Measurements from ENCODE around the gene IGSF5. TPM values are rescaled to one million over a fixed set of nuclear protein-coding genes. Genes with fewer than 3 reads are reported as not detected.

IGSF5 gene
- total RNA-seq, 1 donor from 2014 or later, result not detected

DNA sequence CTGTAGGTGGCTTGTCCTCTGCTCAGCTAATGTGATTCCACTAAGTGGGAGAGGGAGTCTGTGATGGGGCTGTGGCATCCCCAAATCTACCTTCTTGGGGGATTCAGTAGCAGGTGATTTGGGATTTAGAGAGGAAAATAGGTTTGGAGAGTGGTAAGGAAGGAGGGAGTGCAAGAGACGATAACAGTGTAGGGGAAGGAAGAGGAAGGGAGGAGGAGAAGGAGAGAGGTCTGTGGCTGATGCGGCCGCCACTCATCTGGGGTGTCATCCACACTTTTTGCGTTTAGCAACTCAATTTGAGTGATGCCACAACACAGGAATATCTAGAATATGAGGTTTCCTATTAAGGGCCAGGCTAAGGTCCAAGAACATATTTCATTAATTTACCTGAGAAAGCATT lies 98.5 kb downstream of the IGSF5 start:
- Mint-ChIP-seq H3K27me3 (ENCODE audit: unreplicated experiment) (peaks cover 5% of the 10 kb centered on the region), H3K27ac (ENCODE audit: unreplicated experiment) (no peak overlapping the region), H3K9me3 (ENCODE audit: unreplicated experiment) (peaks cover 2% of the 10 kb centered on the region), H3K4me1 (ENCODE audit: low read depth, unreplicated experiment) (peaks cover 5% of the 10 kb centered on the region), H3K4me3 (ENCODE audit: unreplicated experiment) (no peak overlapping the region), H3K36me3 (ENCODE audit: unreplicated experiment) (no peaks in the 10 kb centered on the region)
- no peak for DNase-seq
- TF ChIP-seq, protein P1, sequence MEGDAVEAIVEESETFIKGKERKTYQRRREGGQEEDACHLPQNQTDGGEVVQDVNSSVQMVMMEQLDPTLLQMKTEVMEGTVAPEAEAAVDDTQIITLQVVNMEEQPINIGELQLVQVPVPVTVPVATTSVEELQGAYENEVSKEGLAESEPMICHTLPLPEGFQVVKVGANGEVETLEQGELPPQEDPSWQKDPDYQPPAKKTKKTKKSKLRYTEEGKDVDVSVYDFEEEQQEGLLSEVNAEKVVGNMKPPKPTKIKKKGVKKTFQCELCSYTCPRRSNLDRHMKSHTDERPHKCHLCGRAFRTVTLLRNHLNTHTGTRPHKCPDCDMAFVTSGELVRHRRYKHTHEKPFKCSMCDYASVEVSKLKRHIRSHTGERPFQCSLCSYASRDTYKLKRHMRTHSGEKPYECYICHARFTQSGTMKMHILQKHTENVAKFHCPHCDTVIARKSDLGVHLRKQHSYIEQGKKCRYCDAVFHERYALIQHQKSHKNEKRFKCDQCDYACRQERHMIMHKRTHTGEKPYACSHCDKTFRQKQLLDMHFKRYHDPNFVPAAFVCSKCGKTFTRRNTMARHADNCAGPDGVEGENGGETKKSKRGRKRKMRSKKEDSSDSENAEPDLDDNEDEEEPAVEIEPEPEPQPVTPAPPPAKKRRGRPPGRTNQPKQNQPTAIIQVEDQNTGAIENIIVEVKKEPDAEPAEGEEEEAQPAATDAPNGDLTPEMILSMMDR (IDR thresholded peaks at IDR 0.05; ENCODE audit: partially characterized antibody, unreplicated experiment), result no peak

DNA sequence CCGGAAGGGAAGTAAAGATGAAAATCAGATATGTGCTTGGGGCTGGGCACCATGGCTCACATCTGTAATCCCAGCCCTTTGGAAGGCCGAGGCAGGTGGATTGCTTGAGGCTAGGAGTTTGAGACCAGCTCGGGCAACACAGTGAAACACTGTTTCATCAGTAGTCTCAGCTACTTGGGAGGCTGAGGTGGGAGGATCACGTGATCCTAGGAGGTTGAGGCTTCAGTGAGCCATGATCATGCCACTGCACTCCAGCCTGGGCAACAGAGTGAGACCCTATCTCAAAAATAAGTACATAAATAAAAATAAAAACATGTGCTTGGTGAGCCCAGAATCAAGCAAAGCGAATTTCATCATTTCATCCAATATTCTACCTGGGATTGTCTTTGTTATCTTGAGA lies 98.9 kb downstream of the IGSF5 start:
- TF ChIP-seq, protein P1 (IDR thresholded peaks at IDR 0.05; ENCODE audit: partially characterized antibody, unreplicated experiment), result no peak
- Mint-ChIP-seq H3K36me3 (ENCODE audit: unreplicated experiment) (no peaks in the 10 kb centered on the region), H3K9me3 (ENCODE audit: unreplicated experiment) (peaks cover 2% of the 10 kb centered on the region), H3K4me1 (ENCODE audit: low read depth, unreplicated experiment) (peaks cover 5% of the 10 kb centered on the region), H3K27me3 (ENCODE audit: unreplicated experiment) (peaks cover 5% of the 10 kb centered on the region), H3K27ac (ENCODE audit: unreplicated experiment) (no peak overlapping the region), H3K4me3 (ENCODE audit: unreplicated experiment) (no peak overlapping the region)
- DNase-seq, result no peak

DNA sequence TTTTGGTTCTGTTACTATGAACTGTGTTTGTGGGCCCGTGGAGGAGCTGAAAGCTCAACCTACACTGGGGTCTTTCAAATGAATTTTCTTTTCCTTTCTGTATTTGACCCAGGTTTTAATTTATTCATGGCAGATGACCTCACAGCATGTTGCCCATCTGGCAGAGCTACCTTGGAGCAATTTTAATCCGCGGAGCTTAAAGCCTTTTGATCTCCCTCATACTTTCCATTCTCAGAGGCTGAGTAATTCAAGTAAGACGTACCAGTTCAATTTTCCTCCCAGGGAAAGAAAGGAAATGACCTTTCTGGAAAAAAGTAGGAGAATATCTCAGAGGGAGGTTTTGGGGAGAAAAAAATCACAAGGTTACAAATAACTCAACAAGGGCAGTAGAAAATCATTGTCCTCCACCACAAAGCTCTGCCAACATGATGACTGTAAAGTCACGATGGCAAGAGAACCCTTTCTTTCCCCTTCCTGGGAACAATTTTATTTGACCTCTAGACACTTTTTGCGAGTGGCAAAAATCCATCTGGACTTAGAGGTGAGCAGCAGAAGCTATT lies 100.7 kb downstream of the IGSF5 start:
- Mint-ChIP-seq H3K36me3 (ENCODE audit: unreplicated experiment) (no peaks in the 10 kb centered on the region), H3K4me1 (ENCODE audit: low read depth, unreplicated experiment) (peaks cover 5% of the 10 kb centered on the region), H3K27me3 (ENCODE audit: unreplicated experiment) (peaks cover 5% of the 10 kb centered on the region), H3K4me3 (ENCODE audit: unreplicated experiment) (no peak overlapping the region), H3K9me3 (ENCODE audit: unreplicated experiment) (peaks cover 2% of the 10 kb centered on the region), H3K27ac (ENCODE audit: unreplicated experiment) (no peak overlapping the region)
- DNase-seq, result no peak
- TF ChIP-seq, protein P1 (IDR thresholded peaks at IDR 0.05; ENCODE audit: partially characterized antibody, unreplicated experiment), result no peak

DNA sequence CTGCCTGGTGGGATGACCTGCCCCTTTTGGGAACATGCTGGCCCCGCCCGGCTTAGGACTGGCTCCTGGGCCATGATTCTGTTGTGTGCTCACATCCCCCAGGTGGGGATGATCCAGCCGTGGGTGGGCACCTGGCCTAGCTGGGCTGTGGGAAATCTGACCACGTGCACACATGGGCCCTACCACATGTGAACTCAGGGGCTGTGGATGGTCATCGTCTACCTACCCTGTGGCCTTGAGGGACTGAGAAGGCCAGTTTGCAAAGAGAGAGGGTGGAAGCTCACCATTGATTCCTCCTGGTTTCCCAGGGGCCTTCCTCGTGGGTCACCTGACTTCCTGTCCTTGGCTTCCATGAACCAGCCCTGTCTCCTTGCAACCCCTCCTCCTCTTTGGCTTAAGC lies 102.9 kb downstream of the IGSF5 start:
- H3K27ac Mint-ChIP-seq (ENCODE audit: unreplicated experiment), result no peak overlapping the region
- no peak overlapping the region for H3K4me3 Mint-ChIP-seq (ENCODE audit: unreplicated experiment)
- DNase-seq, result no peak
- peaks cover 5% of the 10 kb centered on the region for H3K4me1 Mint-ChIP-seq (ENCODE audit: low read depth, unreplicated experiment)
- TF ChIP-seq, protein P1 (IDR thresholded peaks at IDR 0.05; ENCODE audit: partially characterized antibody, unreplicated experiment), result no peak
- H3K9me3 Mint-ChIP-seq (ENCODE audit: unreplicated experiment), result no peaks in the 10 kb centered on the region
- H3K27me3 Mint-ChIP-seq (ENCODE audit: unreplicated experiment), result peaks cover 8% of the 10 kb centered on the region
- H3K36me3 Mint-ChIP-seq (ENCODE audit: unreplicated experiment), result no peaks in the 10 kb centered on the region

DNA sequence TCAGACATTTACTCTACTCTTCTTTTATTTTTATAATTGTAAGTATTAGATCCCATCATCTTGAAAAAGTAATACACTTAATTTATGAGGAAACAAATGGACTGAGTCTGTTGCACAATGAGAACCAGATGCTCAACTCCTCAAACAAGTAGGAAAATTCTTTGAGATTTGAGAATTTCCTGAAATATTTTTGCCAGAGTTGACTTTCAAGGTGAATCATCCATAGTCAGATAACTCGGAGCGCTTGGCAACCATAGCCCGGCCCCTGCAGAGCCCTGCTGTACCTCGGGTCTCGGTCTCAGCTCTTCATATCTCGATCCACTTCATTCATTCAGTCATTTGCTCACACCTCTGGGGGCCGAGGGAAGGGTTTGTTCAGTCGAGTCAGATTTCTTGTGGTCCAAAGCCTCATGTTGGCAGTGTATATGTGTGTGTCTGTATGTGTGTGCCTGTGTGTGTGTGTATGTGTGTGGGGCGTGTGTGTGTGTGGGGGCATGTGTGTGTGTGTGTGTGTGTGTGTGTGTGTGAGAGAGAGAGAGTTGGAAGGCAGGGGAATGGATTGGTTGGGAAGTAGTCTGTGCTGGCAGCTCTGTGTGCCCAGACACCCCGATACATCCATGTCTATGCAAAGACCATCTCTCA lies 104.2 kb downstream of the IGSF5 start:
- peaks cover 5% of the 10 kb centered on the region for H3K4me1 Mint-ChIP-seq (ENCODE audit: low read depth, unreplicated experiment)
- DNase-seq, result no peak
- H3K27ac Mint-ChIP-seq (ENCODE audit: unreplicated experiment), result no peak overlapping the region
- H3K4me3 Mint-ChIP-seq (ENCODE audit: unreplicated experiment), result no peak overlapping the region
- H3K36me3 Mint-ChIP-seq (ENCODE audit: unreplicated experiment), result peaks cover 7% of the 10 kb centered on the region
- H3K27me3 Mint-ChIP-seq (ENCODE audit: unreplicated experiment), result peaks cover 9% of the 10 kb centered on the region
- TF ChIP-seq, protein P1 (IDR thresholded peaks at IDR 0.05; ENCODE audit: partially characterized antibody, unreplicated experiment), result no peak
- H3K9me3 Mint-ChIP-seq (ENCODE audit: unreplicated experiment), result peaks cover 3% of the 10 kb centered on the region

All from glutamatergic neuron (in vitro differentiated cells).